ENCODE results near the gene RTN4.

GRCh38 chr2:54947646-54948045, 102.6 kb downstream of the RTN4 start:
- TF ChIP-seq POLR2A (IDR thresholded peaks at IDR 0.05) (no peak), CTCF (IDR thresholded peaks at IDR 0.05) (no peak), POLR2AphosphoS5 (IDR thresholded peaks at IDR 0.05; ENCODE audit: insufficient read depth in 1 of 2, low read depth in 1 of 2) (no peak)
